Measurements from ENCODE around the gene ZNF19.

The ZNF19 gene

GRCh38 chr16:71441348-71442050 lies 47.6 kb downstream of the ZNF19 start:
- no peak for DNase-seq (ENCODE audit: low read depth)

DNA sequence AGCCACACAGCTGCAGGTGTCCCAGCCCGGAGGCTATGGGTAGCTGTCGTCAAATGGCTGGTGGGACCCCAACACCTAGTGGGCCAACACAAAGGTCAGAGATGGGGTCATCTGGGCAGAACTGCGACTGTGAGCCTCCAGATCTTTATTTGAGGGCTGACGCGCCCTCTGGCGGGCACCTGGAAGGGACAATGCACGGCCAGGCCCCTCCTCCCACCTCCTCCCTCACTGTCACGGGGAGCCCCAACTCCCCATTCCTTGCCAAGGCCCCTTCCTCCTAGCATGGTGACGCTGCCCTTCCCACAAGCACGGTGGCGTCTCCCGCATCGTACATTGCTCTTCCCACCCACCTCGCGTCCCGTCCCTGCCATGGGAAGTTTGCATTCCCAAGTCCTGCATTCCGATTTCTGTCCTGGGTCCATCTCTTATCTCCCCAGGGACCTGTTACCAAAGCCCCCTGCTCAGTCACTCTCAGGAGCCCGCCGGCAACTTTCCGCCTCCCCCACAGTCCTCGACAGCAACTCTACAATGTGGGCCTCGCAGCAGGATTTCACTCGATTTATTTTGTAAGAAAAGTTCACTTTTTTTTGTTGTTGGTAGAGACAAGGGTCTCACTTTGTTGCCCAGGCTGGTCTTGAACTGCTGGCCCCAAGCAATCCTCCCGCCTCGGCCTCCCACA lies 48.3 kb downstream of the ZNF19 start:
- DNase-seq (ENCODE audit: low read depth) = no peak

- DNase-seq (ENCODE audit: low read depth) = no peak
These were observed 49.6 kb downstream of the ZNF19 start for GRCh38 chr16:71439523-71439922.

GRCh38 chr16:71436473-71436872 lies 52.7 kb downstream of the ZNF19 start:
- DNase-seq (ENCODE audit: low read depth) = no peak

DNA sequence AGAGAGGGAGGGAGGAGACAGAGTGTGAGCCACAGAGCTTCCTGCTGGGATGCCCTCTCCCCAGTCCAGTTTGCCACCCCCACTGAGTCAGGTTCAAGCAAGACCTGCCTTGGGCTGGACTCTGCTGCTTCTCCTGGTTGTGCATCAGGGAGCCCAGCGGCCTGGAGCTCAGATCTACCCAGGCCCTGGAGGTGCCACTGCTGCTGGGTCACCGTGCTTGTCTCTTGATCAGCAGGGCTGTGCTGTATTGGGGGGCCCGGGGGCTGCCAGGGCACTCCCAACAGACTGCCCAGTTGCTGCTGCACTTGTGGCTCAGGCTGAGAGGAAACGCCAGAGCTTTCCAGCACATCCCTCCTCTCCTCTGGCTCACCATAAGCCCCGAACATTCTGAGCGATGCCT lies 56.2 kb downstream of the ZNF19 start:
- DNase-seq (ENCODE audit: low read depth) = no peak

- no peak for DNase-seq (ENCODE audit: low read depth)
These were observed 57.1 kb downstream of the ZNF19 start for GRCh38 chr16:71431991-71432390.

DNA sequence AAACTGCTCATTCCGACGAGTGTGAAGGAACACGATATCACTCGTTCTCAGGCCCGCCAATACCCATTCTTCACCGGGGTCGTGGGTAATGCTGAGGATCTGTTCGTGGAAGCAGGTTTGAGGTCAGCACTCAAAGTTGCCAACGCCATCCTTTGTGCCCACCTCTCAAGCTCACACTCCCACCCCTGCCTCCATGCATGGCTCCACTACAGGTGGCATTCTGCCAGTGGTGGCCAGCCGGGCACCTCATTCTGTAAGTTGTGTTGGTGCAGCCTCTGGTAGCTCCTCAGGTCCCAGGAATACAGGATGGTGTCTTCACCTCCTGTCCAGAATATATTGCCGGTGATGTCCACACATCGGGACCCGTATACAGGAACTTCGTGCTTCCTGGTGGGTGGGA lies 57.9 kb downstream of the ZNF19 start:
- DNase-seq (ENCODE audit: low read depth) = no peak

- no peak for DNase-seq (ENCODE audit: low read depth)
These were observed 58.4 kb downstream of the ZNF19 start for GRCh38 chr16:71430744-71431143.

DNA sequence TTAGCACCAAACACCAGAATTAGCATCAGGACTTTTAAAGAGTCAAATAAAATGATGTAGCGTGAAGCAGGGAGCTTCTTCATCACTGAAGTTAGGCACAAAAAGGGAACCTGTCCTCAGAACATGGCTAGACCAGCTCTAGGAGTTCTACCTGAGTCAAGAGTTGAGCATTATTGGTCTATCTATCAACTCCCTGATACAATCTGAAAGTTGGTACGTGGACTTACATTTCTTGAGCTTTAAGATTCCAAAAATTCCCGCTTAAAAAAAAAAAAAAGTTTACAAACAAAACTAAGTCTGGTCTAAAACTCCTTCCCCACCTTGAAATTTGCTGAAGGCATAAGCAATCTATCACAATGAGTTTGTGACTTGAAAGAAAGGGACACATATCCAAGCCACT lies 59.5 kb downstream of the ZNF19 start:
- DNase-seq (ENCODE audit: low read depth) = no peak

GRCh38 chr16:71428883-71429282 lies 60.2 kb downstream of the ZNF19 start:
- no peak for DNase-seq (ENCODE audit: low read depth)

- DNase-seq (ENCODE audit: low read depth) = no peak
These were observed 60.7 kb downstream of the ZNF19 start for GRCh38 chr16:71428385-71428784.

DNA sequence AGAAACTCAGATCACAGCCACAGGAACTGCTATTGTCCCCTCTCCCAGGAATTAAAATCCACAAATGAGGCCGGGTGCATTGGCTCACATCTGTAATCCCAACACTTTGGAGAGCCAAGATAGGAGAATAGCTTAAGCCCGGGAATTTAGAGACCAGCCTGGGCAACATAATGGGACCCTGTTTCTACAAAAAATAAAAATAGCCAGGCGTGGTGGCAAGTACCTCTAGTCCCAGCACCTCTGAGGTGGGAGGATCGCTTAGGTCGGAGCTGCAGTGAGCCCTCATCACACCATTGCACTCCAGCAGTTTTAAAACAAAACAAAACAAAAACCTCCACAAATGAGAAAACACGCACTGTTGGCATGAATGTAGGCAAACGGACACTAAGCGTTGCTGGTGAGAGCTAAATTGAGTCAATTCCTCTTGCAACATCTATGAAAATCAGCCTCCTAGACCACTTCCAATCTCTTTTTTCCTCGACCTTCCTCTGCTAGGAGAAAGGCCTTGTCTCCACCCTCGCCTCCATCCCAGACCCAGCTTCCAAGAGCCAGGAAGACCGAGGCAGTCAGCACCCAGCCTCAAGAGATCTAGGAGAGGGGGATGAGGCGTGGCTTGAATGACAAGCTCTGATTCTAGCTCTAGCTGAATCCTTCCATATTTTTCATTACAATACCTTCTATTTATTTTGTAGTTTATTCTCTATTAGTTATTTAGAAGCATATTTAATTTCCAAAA lies 62.1 kb downstream of the ZNF19 start:
- DNase-seq (ENCODE audit: low read depth) = no peak

- DNase-seq (ENCODE audit: low read depth) = peak; percentile 24
These were observed 62.9 kb downstream of the ZNF19 start for GRCh38 chr16:71426069-71426879.

GRCh38 chr16:71425746-71426068 lies 63.4 kb downstream of the ZNF19 start:
- DNase-seq (ENCODE audit: low read depth) = no peak

- DNase-seq (ENCODE audit: low read depth) = no peak
These were observed 64.5 kb downstream of the ZNF19 start for GRCh38 chr16:71424626-71425025.

GRCh38 chr16:71423865-71424264 lies 65.3 kb downstream of the ZNF19 start:
- no peak for DNase-seq (ENCODE audit: low read depth)
